MM.1S (cell line): Measurements from ENCODE around the gene TNFRSF8.

Experiments
- DNase-seq: peaks from one replicate; pipeline ENCODE4 v3.0.0-alpha.2; 2015
- H2AFZ ChIP-seq: fragments of 300-600 bp; sonication (generic); 2 replicates; pipeline ENCODE4 v1.6.0; 2016; ENCODE audit warnings: antibody characterized with exemption, low read length
- H3F3A ChIP-seq: fragments of 300-600 bp; sonication (generic); 2 replicates; pipeline ENCODE4 v1.6.1; 2016; ENCODE audit warnings: mild to moderate bottlenecking, antibody characterized with exemption, low read length, moderate library complexity, mixed read lengths; ENCODE audit not compliant: insufficient read depth
- H3K27ac ChIP-seq: fragments of 300-600 bp; sonication (generic); 2 replicates; pipeline ENCODE4 v1.5.1; 2016; ENCODE audit warnings: mild to moderate bottlenecking, low read length
- H3K27me3 ChIP-seq: fragments of 300-600 bp; sonication (generic); replicated peaks from 2 replicates; pipeline ENCODE4 v1.6.0; 2016; ENCODE audit warnings: low read length; ENCODE audit not compliant: insufficient read depth
- H3K36me3 ChIP-seq: fragments of 300-600 bp; sonication (generic); replicated peaks from 2 replicates; pipeline ENCODE4 v1.6.1; 2016; ENCODE audit warnings: mild to moderate bottlenecking, low read length, mixed read lengths; ENCODE audit not compliant: insufficient read depth
- H3K4me1 ChIP-seq: fragments of 300-600 bp; sonication (generic); 2 replicates; pipeline ENCODE4 v1.6.1; 2016; ENCODE audit warnings: low read length, mixed read lengths
- H3K4me2 ChIP-seq: fragments of 300-600 bp; sonication (generic); 2 replicates; pipeline ENCODE4 v1.6.0; 2016; ENCODE audit warnings: low read depth, low read length
- H3K4me3 ChIP-seq: fragments of 300-600 bp; sonication (generic); 2 replicates; pipeline ENCODE4 v1.5.1; 2016; ENCODE audit warnings: low read length, mixed read lengths
- H3K79me2 ChIP-seq: fragments of 300-600 bp; sonication (generic); 2 replicates; pipeline ENCODE4 v1.6.1; 2016; ENCODE audit warnings: mixed run types, low read length, mixed read lengths
- H3K9ac ChIP-seq: fragments of 300-600 bp; sonication (generic); 2 replicates; pipeline ENCODE4 v1.6.1; 2016; ENCODE audit warnings: low read length, mixed read lengths
- H3K9me2 ChIP-seq: fragments of 300-600 bp; sonication (generic); replicated peaks from 2 replicates; pipeline ENCODE4 v1.6.1; 2016; ENCODE audit warnings: mild to moderate bottlenecking, low read length, mixed read lengths; ENCODE audit not compliant: insufficient read depth
- H3K9me3 ChIP-seq: fragments of 300-600 bp; sonication (generic); replicated peaks from 2 replicates; pipeline ENCODE4 v1.6.1; 2016; ENCODE audit warnings: mild to moderate bottlenecking, low read length, mixed read lengths; ENCODE audit not compliant: insufficient read depth
- H4K20me1 ChIP-seq: fragments of 300-600 bp; sonication (generic); 2 replicates; pipeline ENCODE4 v1.6.1; 2016; ENCODE audit warnings: mild to moderate bottlenecking, low read length, moderate library complexity, mixed read lengths; ENCODE audit not compliant: insufficient read depth
- CTCF ChIP-seq: fragments of 300-600 bp; sonication (generic); IDR thresholded peaks from 2 replicates; pipeline ENCODE4 v1.5.1; 2016; ENCODE audit warnings: antibody characterized with exemption, low read length, mixed read lengths
- EZH2 ChIP-seq: fragments of 300-600 bp; sonication (generic); optimal IDR thresholded peaks from 2 replicates; pipeline ENCODE3; 2017; ENCODE audit warnings: low read depth, mild to moderate bottlenecking, antibody characterized with exemption, low read length, mixed read lengths
- EZH2phosphoT487 ChIP-seq: fragments of 300-600 bp; sonication (generic); IDR thresholded peaks from 2 replicates; pipeline ENCODE4 v1.6.1; 2018; ENCODE audit warnings: antibody characterized with exemption, low read length

The TNFRSF8 gene

GRCh38 chr1:12053752-12054548 is 9.2 kb upstream of the TNFRSF8 start:
- no peaks in the 10 kb centered on the region for H3K79me2 ChIP-seq
- H3K9ac ChIP-seq, result no peak overlapping the region
- H3K4me2 ChIP-seq, result no peak overlapping the region
- no peak overlapping the region for H3K4me3 ChIP-seq
- no peaks in the 10 kb centered on the region for H3K9me3 ChIP-seq
- H3K27me3 ChIP-seq, result no peaks in the 10 kb centered on the region
- TF ChIP-seq EZH2 (no peak), EZH2phosphoT487 (no peak), CTCF (no peak)
- no peaks in the 10 kb centered on the region for H3K36me3 ChIP-seq
- peaks cover 18% of the 10 kb centered on the region for H3F3A ChIP-seq
- H3K27ac ChIP-seq, result no peak overlapping the region
- no peaks in the 10 kb centered on the region for H4K20me1 ChIP-seq
- peaks cover 25% of the 10 kb centered on the region for H3K4me1 ChIP-seq
- no peak for DNase-seq
- no peak overlapping the region for H2AFZ ChIP-seq
- no peaks in the 10 kb centered on the region for H3K9me2 ChIP-seq

GRCh38 chr1:12055259-12055658 is 7.8 kb upstream of the TNFRSF8 start:
- Histone ChIP-seq H3K4me1 (peaks cover 36% of the 10 kb centered on the region), H3K27me3 (no peaks in the 10 kb centered on the region), H3K9me2 (no peaks in the 10 kb centered on the region), H3F3A (peaks cover 18% of the 10 kb centered on the region), H3K4me2 (no peak overlapping the region), H3K9me3 (no peaks in the 10 kb centered on the region), H3K36me3 (no peaks in the 10 kb centered on the region), H2AFZ (no peak overlapping the region), H3K27ac (no peak overlapping the region), H3K4me3 (no peak overlapping the region), H3K9ac (no peak overlapping the region), H4K20me1 (no peaks in the 10 kb centered on the region), H3K79me2 (no peaks in the 10 kb centered on the region)
- TF ChIP-seq CTCF, result no peak
- no peak for TF ChIP-seq EZH2
- TF ChIP-seq EZH2phosphoT487, result no peak
- no peak for DNase-seq

GRCh38 chr1:12056331-12056841 is 6.7 kb upstream of the TNFRSF8 start:
- H3K4me3 ChIP-seq, result no peak overlapping the region
- H2AFZ ChIP-seq, result no peak overlapping the region
- H3K27ac ChIP-seq, result no peak overlapping the region
- no peak overlapping the region for H3K4me2 ChIP-seq
- TF ChIP-seq EZH2 (no peak), CTCF (no peak), EZH2phosphoT487 (no peak)
- no peak for DNase-seq
- no peaks in the 10 kb centered on the region for H3K27me3 ChIP-seq
- H3K9ac ChIP-seq, result no peak overlapping the region
- H4K20me1 ChIP-seq, result no peaks in the 10 kb centered on the region
- H3K4me1 ChIP-seq, result peaks cover 33% of the 10 kb centered on the region
- H3F3A ChIP-seq, result peaks cover 14% of the 10 kb centered on the region
- H3K9me2 ChIP-seq, result no peaks in the 10 kb centered on the region
- H3K9me3 ChIP-seq, result no peaks in the 10 kb centered on the region
- no peaks in the 10 kb centered on the region for H3K79me2 ChIP-seq
- H3K36me3 ChIP-seq, result no peaks in the 10 kb centered on the region
